Fibroblast of lung (primary cell): ENCODE data around the gene TTC24.

ENCODE experiments used
- EZH2 ChIP-seq: IDR thresholded peaks from 2 replicates; pipeline ENCODE4 v1.5.1; 2012; ENCODE audit warnings: low read length, control low read depth, mild to moderate bottlenecking; ENCODE audit errors: missing control alignments
- TF ChIP-seq, protein P1 (sequence below), 2 donors: IDR thresholded peaks in 1 of 2; conservative IDR thresholded peaks in 1 of 2; 1 replicate in 1 of 2; 2 replicates in 1 of 2; pipeline ENCODE4 v1.5.1; 2011 to 2012; ENCODE audit warnings: low read length in 2 of 2, control low read depth in 1 of 2, inconsistent platforms in 1 of 2, low read depth in 1 of 2, mild to moderate bottlenecking in 1 of 2

DNA sequence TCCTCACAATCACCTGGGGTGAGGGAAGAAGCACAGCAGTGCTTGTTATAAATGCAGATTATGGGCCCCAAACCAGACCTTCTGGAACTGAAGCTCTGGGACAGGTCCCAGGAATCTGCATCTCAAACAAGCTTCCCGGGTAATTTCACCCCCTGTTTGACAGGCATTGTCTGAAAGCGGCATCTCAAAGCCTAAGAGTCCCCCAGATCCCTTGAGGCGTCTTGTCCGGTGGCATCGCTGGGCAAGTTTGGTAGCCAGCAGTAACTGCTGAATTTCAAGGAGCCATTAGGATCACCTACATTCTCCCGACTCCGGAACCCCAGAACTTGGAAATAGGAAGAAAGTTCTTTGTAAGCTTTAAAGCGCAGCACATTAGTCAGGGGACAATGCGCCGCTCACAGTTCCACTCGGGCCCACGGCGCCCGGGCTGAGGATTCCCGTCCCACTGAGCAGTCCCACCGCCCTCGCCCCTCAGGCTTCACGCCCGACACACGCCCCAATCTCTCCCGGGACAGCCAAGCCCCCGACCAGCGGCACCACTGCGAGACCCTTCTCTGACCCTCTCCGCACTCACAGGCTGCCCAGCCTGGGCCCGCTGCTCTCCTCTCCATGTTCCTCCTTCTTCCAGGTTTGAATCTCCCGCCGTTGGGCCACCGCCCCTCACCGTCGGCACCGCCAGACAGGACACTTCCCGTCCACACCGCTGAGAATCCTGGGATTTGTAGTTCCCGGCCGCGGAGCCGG lies 7.4 kb upstream of the TTC24 start, which contains the start of gene IQGAP3:
- TF ChIP-seq, protein P1, sequence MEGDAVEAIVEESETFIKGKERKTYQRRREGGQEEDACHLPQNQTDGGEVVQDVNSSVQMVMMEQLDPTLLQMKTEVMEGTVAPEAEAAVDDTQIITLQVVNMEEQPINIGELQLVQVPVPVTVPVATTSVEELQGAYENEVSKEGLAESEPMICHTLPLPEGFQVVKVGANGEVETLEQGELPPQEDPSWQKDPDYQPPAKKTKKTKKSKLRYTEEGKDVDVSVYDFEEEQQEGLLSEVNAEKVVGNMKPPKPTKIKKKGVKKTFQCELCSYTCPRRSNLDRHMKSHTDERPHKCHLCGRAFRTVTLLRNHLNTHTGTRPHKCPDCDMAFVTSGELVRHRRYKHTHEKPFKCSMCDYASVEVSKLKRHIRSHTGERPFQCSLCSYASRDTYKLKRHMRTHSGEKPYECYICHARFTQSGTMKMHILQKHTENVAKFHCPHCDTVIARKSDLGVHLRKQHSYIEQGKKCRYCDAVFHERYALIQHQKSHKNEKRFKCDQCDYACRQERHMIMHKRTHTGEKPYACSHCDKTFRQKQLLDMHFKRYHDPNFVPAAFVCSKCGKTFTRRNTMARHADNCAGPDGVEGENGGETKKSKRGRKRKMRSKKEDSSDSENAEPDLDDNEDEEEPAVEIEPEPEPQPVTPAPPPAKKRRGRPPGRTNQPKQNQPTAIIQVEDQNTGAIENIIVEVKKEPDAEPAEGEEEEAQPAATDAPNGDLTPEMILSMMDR (conservative IDR thresholded peaks at IDR 0.05 in 1 of 2, IDR thresholded peaks at IDR 0.05 in 1 of 2; ENCODE audit: low read depth in 1 of 2, low read length in 2 of 2) = no peak
- TF ChIP-seq EZH2 = no peak
